HEK293T (cell line): ENCODE results near the gene CBL.

Experiments
- CTCF ChIA-PET: fragments of 350-600 bp; formaldehyde crosslinking; extraction: SDS; loops from one replicate; lab custom pipeline; 2021; ENCODE audit warnings: antibody characterized with exemption, inconsistent platforms; lab: Yijun Ruan, JAX
- POLR2A ChIA-PET: fragments of 350-600 bp; formaldehyde crosslinking; extraction: SDS; loops from one replicate; lab custom pipeline; 2020; ENCODE audit warnings: antibody characterized with exemption, inconsistent platforms; lab: Yijun Ruan, JAX
- DNase-seq: peaks from one replicate; pipeline ENCODE4 v3.0.0; 2012; ENCODE audit warnings: mixed read lengths; ENCODE audit errors: extremely low spot score
- ARNT ChIP-seq: fragments of 450-650 bp; IDR thresholded peaks from 2 replicates; pipeline ENCODE4 v1.6.1; 2017; ENCODE audit warnings: mild to moderate bottlenecking
- BHLHE40 ChIP-seq: fragments of 450-650 bp; IDR thresholded peaks from 2 replicates; pipeline ENCODE4 v1.6.1; 2016; ENCODE audit warnings: mild to moderate bottlenecking, moderate library complexity, borderline replicate concordance
- CTBP1 ChIP-seq: fragments of 450-650 bp; IDR thresholded peaks from 2 replicates; pipeline ENCODE4 v1.6.1; 2016; ENCODE audit warnings: borderline replicate concordance
- ELF4 ChIP-seq: fragments of 450-650 bp; IDR thresholded peaks from 2 replicates; pipeline ENCODE4 v1.6.1; 2017; ENCODE audit warnings: antibody characterized with exemption
- FOXA1 ChIP-seq: fragments of 450-650 bp; IDR thresholded peaks from 2 replicates; pipeline ENCODE4 v1.6.1; 2016; ENCODE audit warnings: mild to moderate bottlenecking
- FOXK2 ChIP-seq: fragments of 450-650 bp; IDR thresholded peaks from 2 replicates; pipeline ENCODE4 v1.6.1; 2016; ENCODE audit warnings: mild to moderate bottlenecking
- FOXM1 ChIP-seq: fragments of 450-650 bp; IDR thresholded peaks from 2 replicates; pipeline ENCODE4 v1.6.1; 2017; ENCODE audit warnings: mild to moderate bottlenecking, borderline replicate concordance
- HDGF ChIP-seq: fragments of 450-650 bp; IDR thresholded peaks from 2 replicates; pipeline ENCODE4 v1.6.1; 2017; ENCODE audit warnings: antibody characterized with exemption, borderline replicate concordance
- L3MBTL2 ChIP-seq: fragments of 450-650 bp; conservative IDR thresholded peaks from 2 replicates; pipeline ENCODE4 v1.6.1; 2016; ENCODE audit warnings: mild to moderate bottlenecking
- LEF1 ChIP-seq: fragments of 450-650 bp; IDR thresholded peaks from 2 replicates; pipeline ENCODE4 v1.6.1; 2017; ENCODE audit warnings: mild to moderate bottlenecking, borderline replicate concordance
- NFRKB ChIP-seq: fragments of 450-650 bp; IDR thresholded peaks from 2 replicates; pipeline ENCODE4 v1.6.1; 2016; ENCODE audit warnings: mild to moderate bottlenecking, moderate library complexity
- SP1 ChIP-seq: fragments of 450-650 bp; IDR thresholded peaks from 2 replicates; pipeline ENCODE4 v1.6.1; 2017
- SUZ12 ChIP-seq: fragments of 450-650 bp; IDR thresholded peaks from 2 replicates; pipeline ENCODE4 v1.6.1; 2016; ENCODE audit warnings: mild to moderate bottlenecking
- TARDBP ChIP-seq: fragments of 450-650 bp; IDR thresholded peaks from 2 replicates; pipeline ENCODE4 v1.6.1; 2016
- ZNF384 ChIP-seq: fragments of 450-650 bp; IDR thresholded peaks from 2 replicates; pipeline ENCODE4 v1.6.1; 2016
- TF ChIP-seq, protein P1 (sequence below): fragments of 450-650 bp; IDR thresholded peaks from 2 replicates; pipeline ENCODE4 v1.6.1; 2016

Gene CBL

DNA sequence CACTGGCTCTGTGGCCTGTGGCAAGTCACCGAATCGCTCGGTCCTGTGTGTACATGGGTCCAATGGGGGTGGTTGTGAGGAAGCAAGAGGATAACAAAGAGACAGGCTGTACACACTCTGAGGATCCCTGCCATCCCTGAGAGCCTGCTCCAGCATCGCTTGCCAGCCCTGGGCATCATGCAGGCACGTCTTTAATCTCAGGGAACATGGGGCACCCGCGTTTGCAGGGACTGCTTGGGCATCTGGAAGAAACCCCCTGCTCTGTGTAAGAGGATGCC lies 135.8 kb downstream of the CBL start:
- DNase-seq: no peak
- ChIA-PET CTCF (no interaction called here), POLR2A (no interaction called here)
- TF ChIP-seq TARDBP (no peak), LEF1 (no peak), SUZ12 (no peak), NFRKB (no peak), ZNF384 (no peak), ARNT (no peak), SP1 (no peak), ELF4 (no peak), FOXA1 (no peak), FOXK2 (no peak), CTBP1 (no peak), BHLHE40 (no peak), FOXM1 (no peak), HDGF (no peak), L3MBTL2 (no peak)
- TF ChIP-seq, protein P1, sequence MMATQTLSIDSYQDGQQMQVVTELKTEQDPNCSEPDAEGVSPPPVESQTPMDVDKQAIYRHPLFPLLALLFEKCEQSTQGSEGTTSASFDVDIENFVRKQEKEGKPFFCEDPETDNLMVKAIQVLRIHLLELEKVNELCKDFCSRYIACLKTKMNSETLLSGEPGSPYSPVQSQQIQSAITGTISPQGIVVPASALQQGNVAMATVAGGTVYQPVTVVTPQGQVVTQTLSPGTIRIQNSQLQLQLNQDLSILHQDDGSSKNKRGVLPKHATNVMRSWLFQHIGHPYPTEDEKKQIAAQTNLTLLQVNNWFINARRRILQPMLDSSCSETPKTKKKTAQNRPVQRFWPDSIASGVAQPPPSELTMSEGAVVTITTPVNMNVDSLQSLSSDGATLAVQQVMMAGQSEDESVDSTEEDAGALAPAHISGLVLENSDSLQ: no peak

DNA sequence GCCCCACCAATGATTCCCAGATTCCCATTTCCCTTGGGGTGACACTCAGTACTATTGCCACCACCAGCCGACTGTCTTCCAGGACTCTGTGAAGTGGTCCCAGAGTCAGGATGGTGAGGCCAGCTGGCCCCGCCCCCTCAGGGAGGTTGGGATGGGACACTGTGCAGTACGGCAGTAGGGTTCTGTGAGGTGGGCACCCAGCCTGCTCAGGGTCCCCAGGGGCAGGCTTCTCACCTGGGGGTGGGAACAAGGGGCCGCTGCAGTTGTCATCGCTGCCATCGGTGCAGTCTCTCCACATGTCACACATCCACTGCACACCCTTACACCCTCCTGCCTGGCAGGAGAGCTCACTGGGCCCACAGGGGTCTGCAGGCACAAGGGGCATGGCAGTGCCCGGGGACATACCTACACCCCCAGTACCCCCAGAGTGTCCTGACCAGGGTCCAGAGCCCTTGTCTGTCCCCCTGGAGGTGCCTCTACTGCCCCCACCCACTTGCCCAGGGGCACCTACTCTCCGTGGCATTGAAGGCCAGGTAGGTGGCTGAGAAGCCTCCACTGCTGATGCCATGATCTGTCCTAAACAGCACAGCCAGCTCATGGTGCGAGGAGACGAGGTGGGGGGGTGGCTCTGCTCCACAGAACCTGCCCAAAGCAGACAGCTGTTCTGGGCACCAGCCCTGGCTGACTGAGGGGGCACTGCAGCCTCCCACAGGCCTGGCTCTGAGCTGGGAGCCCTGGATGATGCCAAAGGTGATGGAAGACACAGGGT lies 136.4 kb downstream of the CBL start:
- DNase-seq: no peak
- POLR2A ChIA-PET: no interaction called here
- CTCF ChIA-PET: interaction anchor here (1.5 kb wide), 1 partner anchor 21 kb away, joined by 5 read pairs; no protein-coding TSS in a partner anchor
- TF ChIP-seq SP1: no peak
- no peak for TF ChIP-seq ARNT
- TF ChIP-seq L3MBTL2: no peak
- TF ChIP-seq BHLHE40: no peak
- no peak for TF ChIP-seq HDGF
- no peak for TF ChIP-seq TARDBP
- no peak for TF ChIP-seq SUZ12
- no peak for TF ChIP-seq CTBP1
- no peak for TF ChIP-seq ZNF384
- no peak for TF ChIP-seq ELF4
- TF ChIP-seq LEF1: no peak
- TF ChIP-seq FOXK2: no peak
- TF ChIP-seq FOXA1: no peak
- TF ChIP-seq, protein P1: no peak

DNA sequence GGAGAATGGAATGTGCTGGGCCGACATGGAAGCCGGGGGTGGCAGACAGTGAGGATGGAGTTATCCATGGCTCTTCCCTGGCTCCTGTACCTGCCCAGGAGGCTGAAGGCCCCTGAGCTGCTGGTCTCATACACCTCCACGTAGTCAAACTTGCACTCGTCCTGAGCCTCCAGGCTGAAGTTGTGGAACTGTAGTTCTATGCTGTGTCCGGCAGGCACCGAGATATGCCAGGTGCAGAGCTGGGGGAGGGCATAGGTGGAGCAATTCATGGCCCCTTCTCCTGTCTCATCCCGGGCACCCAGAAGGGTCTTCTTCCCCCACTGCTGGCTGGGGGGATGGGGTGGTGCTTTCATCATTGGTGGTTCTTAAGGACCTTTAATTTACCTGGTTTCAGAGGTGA lies 137.6 kb downstream of the CBL start:
- ChIA-PET POLR2A (no interaction called here), CTCF (interaction anchor here (1.0 to 1.5 kb wide), 2 partner anchors 22 to 131 kb away, joined by 3 to 5 read pairs; no protein-coding TSS in a partner anchor)
- DNase-seq: no peak
- TF ChIP-seq FOXA1: no peak
- TF ChIP-seq HDGF: no peak
- no peak for TF ChIP-seq ELF4
- TF ChIP-seq SUZ12: no peak

DNA sequence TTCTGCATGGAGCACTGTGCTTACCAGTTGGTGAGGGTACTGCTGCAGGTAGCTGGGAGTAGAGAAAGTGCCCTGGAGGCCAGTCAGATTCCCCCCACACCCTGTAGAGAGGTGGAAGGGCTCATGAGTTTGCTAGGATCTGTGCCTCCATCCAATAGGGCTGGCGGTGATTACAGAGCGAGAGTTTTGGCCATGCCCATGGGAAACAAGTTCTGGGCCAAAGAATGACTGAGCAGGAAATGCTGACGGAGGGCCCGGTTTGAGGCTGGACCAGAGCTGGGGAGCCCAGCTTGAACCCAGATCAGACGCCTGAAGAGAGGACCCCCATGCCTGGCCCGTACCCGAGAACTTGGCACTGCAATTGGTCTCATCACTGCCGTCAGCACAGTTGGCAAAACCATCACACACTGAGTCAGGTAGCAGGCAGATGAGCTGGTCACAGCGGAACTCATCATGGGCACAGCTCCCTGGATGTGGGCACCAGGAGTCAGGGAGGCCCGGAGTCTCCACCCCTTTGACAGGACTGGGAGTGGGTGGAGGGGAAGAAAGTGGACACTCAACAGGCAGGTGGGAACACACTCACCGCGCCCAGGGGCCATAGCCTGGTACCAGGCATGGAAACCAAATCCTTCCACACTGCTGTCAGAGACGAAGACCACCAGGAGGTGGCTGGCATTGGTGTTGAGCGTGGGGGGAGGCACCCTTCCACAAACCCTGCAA lies 138.3 kb downstream of the CBL start:
- POLR2A ChIA-PET: no interaction called here
- no peak for DNase-seq
- no peak for TF ChIP-seq L3MBTL2
- TF ChIP-seq CTBP1: no peak
- TF ChIP-seq, protein P1: no peak
- no peak for TF ChIP-seq FOXK2
- TF ChIP-seq ELF4: no peak
- TF ChIP-seq HDGF: no peak
- no peak for TF ChIP-seq TARDBP
- no peak for TF ChIP-seq NFRKB
- no peak for TF ChIP-seq FOXM1
- no peak for TF ChIP-seq SUZ12
- no peak for TF ChIP-seq SP1
- no peak for TF ChIP-seq ARNT
- no peak for TF ChIP-seq FOXA1
- no peak for TF ChIP-seq LEF1
- TF ChIP-seq BHLHE40: no peak
- TF ChIP-seq ZNF384: no peak
- CTCF ChIA-PET: interaction anchor here (0.6 to 1.5 kb wide), 2 partner anchors 23 to 26 kb away, joined by 4 to 5 read pairs; no protein-coding TSS in a partner anchor

DNA sequence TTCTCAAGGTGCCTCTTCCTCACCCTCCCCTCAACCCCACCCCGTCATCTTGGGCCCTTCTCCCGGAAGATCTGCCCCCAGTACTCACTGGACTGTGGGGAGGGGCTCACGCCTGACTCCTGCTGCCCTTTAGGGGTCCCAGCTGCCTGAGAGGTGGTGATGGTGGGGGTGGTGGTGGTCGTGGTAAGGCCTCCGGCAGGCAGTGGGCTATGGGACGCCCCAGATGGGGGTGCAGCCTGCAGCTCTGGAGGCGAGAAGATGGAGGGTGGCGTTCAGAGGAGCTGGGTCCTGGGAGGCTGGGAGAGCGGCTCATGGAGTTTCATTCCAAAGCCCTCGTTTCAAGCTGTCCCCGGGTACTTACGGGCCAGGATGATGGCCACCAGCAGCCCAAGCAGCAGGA lies 139.5 kb downstream of the CBL start:
- TF ChIP-seq BHLHE40: no peak
- TF ChIP-seq TARDBP: no peak
- no peak for TF ChIP-seq L3MBTL2
- TF ChIP-seq FOXM1: no peak
- TF ChIP-seq ZNF384: no peak
- TF ChIP-seq, protein P1: no peak
- TF ChIP-seq HDGF: no peak
- TF ChIP-seq FOXA1: no peak
- TF ChIP-seq NFRKB: no peak
- TF ChIP-seq SUZ12: no peak
- TF ChIP-seq FOXK2: no peak
- TF ChIP-seq CTBP1: no peak
- TF ChIP-seq ARNT: no peak
- TF ChIP-seq ELF4: no peak
- no peak for TF ChIP-seq LEF1
- TF ChIP-seq SP1: no peak
- DNase-seq: no peak
- ChIA-PET CTCF (interaction anchor here (0.6 to 0.7 kb wide), 2 partner anchors 22 kb away, joined by 3 to 4 read pairs; no protein-coding TSS in a partner anchor), POLR2A (no interaction called here)
